ENCODE data around the gene DNAJC11.

DNA sequence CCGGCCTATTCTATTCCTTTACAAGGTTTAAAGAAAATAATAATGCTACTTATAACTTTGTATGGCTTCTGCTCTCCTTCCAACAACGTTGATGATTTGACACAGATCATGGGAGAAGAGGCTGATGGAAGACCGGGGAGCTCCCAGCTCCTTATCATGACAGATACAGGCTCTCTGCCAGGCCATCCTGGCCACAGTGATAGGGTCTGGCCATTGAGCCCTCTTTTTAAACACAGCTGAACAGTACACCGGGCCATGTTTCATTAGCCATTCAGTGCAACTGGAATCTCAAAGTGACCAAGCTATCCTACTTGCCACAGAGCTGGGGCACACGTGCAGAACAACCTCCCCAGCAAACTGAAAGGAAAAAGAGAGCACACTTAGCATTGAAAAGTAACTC lies 34.9 kb downstream of the DNAJC11 start:
- TF ChIP-seq NRF1 (IDR thresholded peaks at IDR 0.05; ENCODE audit: low read depth, low read length) = no peak
- TF ChIP-seq, protein P1, sequence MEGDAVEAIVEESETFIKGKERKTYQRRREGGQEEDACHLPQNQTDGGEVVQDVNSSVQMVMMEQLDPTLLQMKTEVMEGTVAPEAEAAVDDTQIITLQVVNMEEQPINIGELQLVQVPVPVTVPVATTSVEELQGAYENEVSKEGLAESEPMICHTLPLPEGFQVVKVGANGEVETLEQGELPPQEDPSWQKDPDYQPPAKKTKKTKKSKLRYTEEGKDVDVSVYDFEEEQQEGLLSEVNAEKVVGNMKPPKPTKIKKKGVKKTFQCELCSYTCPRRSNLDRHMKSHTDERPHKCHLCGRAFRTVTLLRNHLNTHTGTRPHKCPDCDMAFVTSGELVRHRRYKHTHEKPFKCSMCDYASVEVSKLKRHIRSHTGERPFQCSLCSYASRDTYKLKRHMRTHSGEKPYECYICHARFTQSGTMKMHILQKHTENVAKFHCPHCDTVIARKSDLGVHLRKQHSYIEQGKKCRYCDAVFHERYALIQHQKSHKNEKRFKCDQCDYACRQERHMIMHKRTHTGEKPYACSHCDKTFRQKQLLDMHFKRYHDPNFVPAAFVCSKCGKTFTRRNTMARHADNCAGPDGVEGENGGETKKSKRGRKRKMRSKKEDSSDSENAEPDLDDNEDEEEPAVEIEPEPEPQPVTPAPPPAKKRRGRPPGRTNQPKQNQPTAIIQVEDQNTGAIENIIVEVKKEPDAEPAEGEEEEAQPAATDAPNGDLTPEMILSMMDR (IDR thresholded peaks at IDR 0.05) = no peak
- TF ChIP-seq EZH2phosphoT487 (IDR thresholded peaks at IDR 0.05; ENCODE audit: borderline replicate concordance, low read depth) = no peak

Data from SK-N-SH (cell line).